GM21390 (cell line): ENCODE measurements around the gene ARHGAP22.

Source experiments
- ATAC-seq: cut with Tn5 transposase; IDR thresholded peaks from one replicate; pipeline ENCODE4 v1.9.1; 2021; ENCODE audit not compliant: unreplicated experiment

Gene ARHGAP22

GRCh38 chr10:48454302-48455054, 150.4 kb downstream of the ARHGAP22 start:
- ATAC-seq: no peak

GRCh38 chr10:48453451-48454301, 151.2 kb downstream of the ARHGAP22 start:
- ATAC-seq: no peak

GRCh38 chr10:48452879-48453412, 151.9 kb downstream of the ARHGAP22 start:
- no peak for ATAC-seq

GRCh38 chr10:48451969-48452878, 152.6 kb downstream of the ARHGAP22 start:
- ATAC-seq: no peak

GRCh38 chr10:48450741-48451466, 154.0 kb downstream of the ARHGAP22 start:
- ATAC-seq: no peak

- no peak for ATAC-seq
Observed at GRCh38 chr10:48450233-48450740, 154.6 kb downstream of the ARHGAP22 start.

- no peak for ATAC-seq
Observed at GRCh38 chr10:48449501-48450232, 155.2 kb downstream of the ARHGAP22 start.

GRCh38 chr10:48448796-48449195, 156.1 kb downstream of the ARHGAP22 start:
- no peak for ATAC-seq

- ATAC-seq: no peak
Observed at GRCh38 chr10:48447356-48448215, 157.3 kb downstream of the ARHGAP22 start.

GRCh38 chr10:48446785-48447184, 158.1 kb downstream of the ARHGAP22 start:
- ATAC-seq: no peak

GRCh38 chr10:48445932-48446331, 158.9 kb downstream of the ARHGAP22 start:
- ATAC-seq: no peak

GRCh38 chr10:48444861-48445841, 159.7 kb downstream of the ARHGAP22 start:
- no peak for ATAC-seq

GRCh38 chr10:48444266-48444665, 160.6 kb downstream of the ARHGAP22 start:
- no peak for ATAC-seq

- ATAC-seq: no peak
Observed at GRCh38 chr10:48442809-48443177, 162.1 kb downstream of the ARHGAP22 start.

- no peak for ATAC-seq
Observed at GRCh38 chr10:48442090-48442808, 162.6 kb downstream of the ARHGAP22 start.

- ATAC-seq: no peak
Observed at GRCh38 chr10:48440771-48441170, 164.1 kb downstream of the ARHGAP22 start.
